Measurements from ENCODE around the gene MPND.

GRCh38 chr19:4350111-4350510 is 6.7 kb downstream of the MPND start:
- TF ChIP-seq POLR2A (IDR thresholded peaks at IDR 0.05; ENCODE audit: low read length) (no peak), GATA1 (IDR thresholded peaks at IDR 0.05; ENCODE audit: low read depth, low read length) (no peak)
